ENCODE data around the gene CDH22.

DNA sequence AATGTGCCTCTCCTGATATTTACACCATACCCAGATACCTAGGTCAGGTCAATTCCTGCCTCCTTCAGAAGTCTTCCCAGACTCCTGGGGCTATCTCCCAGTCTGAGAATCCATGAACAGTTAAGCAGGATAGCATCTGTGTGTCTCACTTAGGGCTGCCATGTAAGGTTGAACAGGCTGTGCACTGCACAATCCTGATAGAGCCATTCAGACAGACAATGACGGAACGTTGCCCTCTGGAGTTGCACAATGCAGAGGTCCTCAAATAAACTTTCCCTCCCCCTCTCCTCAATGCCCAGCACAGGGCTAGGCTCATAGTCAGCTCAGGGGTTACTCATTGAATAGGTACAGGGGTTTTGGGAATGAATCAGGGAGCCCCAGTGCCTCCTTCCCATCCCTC lies 100.5 kb downstream of the CDH22 start:
- TF ChIP-seq POLR2A (IDR thresholded peaks at IDR 0.05), result no peak
- TF ChIP-seq, protein P1, sequence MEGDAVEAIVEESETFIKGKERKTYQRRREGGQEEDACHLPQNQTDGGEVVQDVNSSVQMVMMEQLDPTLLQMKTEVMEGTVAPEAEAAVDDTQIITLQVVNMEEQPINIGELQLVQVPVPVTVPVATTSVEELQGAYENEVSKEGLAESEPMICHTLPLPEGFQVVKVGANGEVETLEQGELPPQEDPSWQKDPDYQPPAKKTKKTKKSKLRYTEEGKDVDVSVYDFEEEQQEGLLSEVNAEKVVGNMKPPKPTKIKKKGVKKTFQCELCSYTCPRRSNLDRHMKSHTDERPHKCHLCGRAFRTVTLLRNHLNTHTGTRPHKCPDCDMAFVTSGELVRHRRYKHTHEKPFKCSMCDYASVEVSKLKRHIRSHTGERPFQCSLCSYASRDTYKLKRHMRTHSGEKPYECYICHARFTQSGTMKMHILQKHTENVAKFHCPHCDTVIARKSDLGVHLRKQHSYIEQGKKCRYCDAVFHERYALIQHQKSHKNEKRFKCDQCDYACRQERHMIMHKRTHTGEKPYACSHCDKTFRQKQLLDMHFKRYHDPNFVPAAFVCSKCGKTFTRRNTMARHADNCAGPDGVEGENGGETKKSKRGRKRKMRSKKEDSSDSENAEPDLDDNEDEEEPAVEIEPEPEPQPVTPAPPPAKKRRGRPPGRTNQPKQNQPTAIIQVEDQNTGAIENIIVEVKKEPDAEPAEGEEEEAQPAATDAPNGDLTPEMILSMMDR (IDR thresholded peaks at IDR 0.05), result no peak

All from adrenal gland (tissue), 5 donors.